Measurements from ENCODE around the gene KISS1R.

GRCh38 chr19:944171-944567 lies 27.0 kb downstream of the KISS1R start:
- TF ChIP-seq, protein P1, sequence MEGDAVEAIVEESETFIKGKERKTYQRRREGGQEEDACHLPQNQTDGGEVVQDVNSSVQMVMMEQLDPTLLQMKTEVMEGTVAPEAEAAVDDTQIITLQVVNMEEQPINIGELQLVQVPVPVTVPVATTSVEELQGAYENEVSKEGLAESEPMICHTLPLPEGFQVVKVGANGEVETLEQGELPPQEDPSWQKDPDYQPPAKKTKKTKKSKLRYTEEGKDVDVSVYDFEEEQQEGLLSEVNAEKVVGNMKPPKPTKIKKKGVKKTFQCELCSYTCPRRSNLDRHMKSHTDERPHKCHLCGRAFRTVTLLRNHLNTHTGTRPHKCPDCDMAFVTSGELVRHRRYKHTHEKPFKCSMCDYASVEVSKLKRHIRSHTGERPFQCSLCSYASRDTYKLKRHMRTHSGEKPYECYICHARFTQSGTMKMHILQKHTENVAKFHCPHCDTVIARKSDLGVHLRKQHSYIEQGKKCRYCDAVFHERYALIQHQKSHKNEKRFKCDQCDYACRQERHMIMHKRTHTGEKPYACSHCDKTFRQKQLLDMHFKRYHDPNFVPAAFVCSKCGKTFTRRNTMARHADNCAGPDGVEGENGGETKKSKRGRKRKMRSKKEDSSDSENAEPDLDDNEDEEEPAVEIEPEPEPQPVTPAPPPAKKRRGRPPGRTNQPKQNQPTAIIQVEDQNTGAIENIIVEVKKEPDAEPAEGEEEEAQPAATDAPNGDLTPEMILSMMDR (IDR thresholded peaks at IDR 0.05): no peak
- TF ChIP-seq POLR2A (IDR thresholded peaks at IDR 0.05): no peak
- no peak for TF ChIP-seq POLR2AphosphoS5 (IDR thresholded peaks at IDR 0.05)
